GM12892 (cell line): ENCODE data around the gene SLC24A1.

ENCODE experiments used
- POLR2A ChIP-seq: IDR thresholded peaks from 2 replicates; pipeline ENCODE4 v1.6.1; 2011; ENCODE audit warnings: low read depth, low read length, control low read depth
- TAF1 ChIP-seq: IDR thresholded peaks from 2 replicates; pipeline ENCODE4 v1.6.1; 2011; ENCODE audit warnings: low read depth, mild to moderate bottlenecking, control low read depth, low read length, borderline replicate concordance

- TF ChIP-seq POLR2A: peak; percentile 88
- TF ChIP-seq TAF1: peak; percentile 41; the same call in 1 of the 2 replicates
Measured at GRCh38 chr15:65610871-65611718, 10.6 kb upstream of the SLC24A1 start, which contains the start of gene INTS14.
